Retina (tissue), 1 donor: ENCODE results near the gene KRTAP10-10.
"Not testable (repeated sequence)": the region's sequence is repeated elsewhere in the genome, so short reads cannot be mapped to it uniquely, and the experiment has no call there.

Experiments
- DNase-seq: peaks from one replicate; pipeline ENCODE4 v3.0.0-alpha.2; 2016

The KRTAP10-10 gene

GRCh38 chr21:44653656-44654575, 16.8 kb downstream of the KRTAP10-10 start:
- DNase-seq: no peak

GRCh38 chr21:44654576-44655175, 17.5 kb downstream of the KRTAP10-10 start, which contains the start of gene KRTAP12-4:
Gene KRTAP12-4, minus strand, starts transcription at chr21:44654659. Its CDS starts 45 bp downstream, at chr21:44654614.
- DNase-seq: no peak

GRCh38 chr21:44656868-44657267, 19.7 kb downstream of the KRTAP10-10 start:
- no peak for DNase-seq

- DNase-seq: no peak
Measured at GRCh38 chr21:44657635-44658540, 20.7 kb downstream of the KRTAP10-10 start, which contains the start of gene KRTAP12-3. Gene KRTAP12-3, plus strand, starts transcription at chr21:44657932. Its CDS starts 48 bp downstream, at chr21:44657980.

GRCh38 chr21:44658541-44658910, 21.4 kb downstream of the KRTAP10-10 start:
- DNase-seq: no peak

- DNase-seq: no peak
Measured at GRCh38 chr21:44658913-44659595, 21.9 kb downstream of the KRTAP10-10 start.

- not testable (repeated sequence) for DNase-seq
Measured at GRCh38 chr21:44661567-44661966, 24.4 kb downstream of the KRTAP10-10 start.

- no peak for DNase-seq
Measured at GRCh38 chr21:44664691-44665090, 27.5 kb downstream of the KRTAP10-10 start.

GRCh38 chr21:44666401-44667320, 29.5 kb downstream of the KRTAP10-10 start, which contains the start of gene KRTAP12-2:
Gene KRTAP12-2, minus strand, starts transcription at chr21:44666927. Its CDS starts 41 bp downstream, at chr21:44666886.
- DNase-seq: no peak

- no peak for DNase-seq
Measured at GRCh38 chr21:44667612-44668011, 30.5 kb downstream of the KRTAP10-10 start.

- no peak for DNase-seq
Measured at GRCh38 chr21:44670642-44671432, 33.7 kb downstream of the KRTAP10-10 start.

GRCh38 chr21:44671911-44672310, 34.8 kb downstream of the KRTAP10-10 start:
- no peak for DNase-seq

GRCh38 chr21:44677881-44678280, 40.7 kb downstream of the KRTAP10-10 start:
- no peak for DNase-seq

GRCh38 chr21:44681152-44681551, 44.0 kb downstream of the KRTAP10-10 start:
- DNase-seq: no peak

- no peak for DNase-seq
Measured at GRCh38 chr21:44681861-44682579, 44.9 kb downstream of the KRTAP10-10 start, which contains the start of gene KRTAP12-1. Gene KRTAP12-1, minus strand, starts transcription at chr21:44682163. Its CDS starts 40 bp downstream, at chr21:44682123.

GRCh38 chr21:44682580-44683151, 45.5 kb downstream of the KRTAP10-10 start:
- DNase-seq: no peak

GRCh38 chr21:44684077-44684476, 46.9 kb downstream of the KRTAP10-10 start:
- no peak for DNase-seq

GRCh38 chr21:44684483-44684882, 47.3 kb downstream of the KRTAP10-10 start:
- DNase-seq: no peak

GRCh38 chr21:44685050-44685449, 47.9 kb downstream of the KRTAP10-10 start:
- not testable (repeated sequence) for DNase-seq
